Astrocyte of the cerebellum (primary cell): ENCODE results near the gene PPFIA4.

Experiments used
- DNase-seq: peaks from one replicate; pipeline ENCODE4 v3.0.0-alpha.2; 2011; ENCODE audit warnings: low read depth
- H3K4me3 ChIP-seq: 2 replicates; pipeline ENCODE4 v1.5.1; 2011; ENCODE audit warnings: mild to moderate bottlenecking, low read depth, low read length, moderate library complexity
- CTCF ChIP-seq: IDR thresholded peaks from 2 replicates; pipeline ENCODE4 v1.5.1; 2012; ENCODE audit warnings: low read length, low read depth, moderate library complexity, mild to moderate bottlenecking; ENCODE audit errors: missing control alignments
- in situ Hi-C: cut with HindIII; loops from 2 replicates; pipeline ENCODE4 v1.10.0; 2017; ENCODE audit warnings: low sequenced_read_pairs

Gene PPFIA4

GRCh38 chr1:203041351-203041932 lies 15.2 kb downstream of the PPFIA4 start:
- in situ Hi-C loops = no loop called here
- TF ChIP-seq CTCF = no peak
- no peak for DNase-seq
- no peak overlapping the region for H3K4me3 ChIP-seq

GRCh38 chr1:203043830-203044545 lies 17.7 kb downstream of the PPFIA4 start:
- TF ChIP-seq CTCF = no peak
- DNase-seq = no peak
- H3K4me3 ChIP-seq = no peak overlapping the region
- in situ Hi-C loops = no loop called here

- no peak for DNase-seq
- in situ Hi-C loops = no loop called here
Measured at GRCh38 chr1:203044546-203045250, 18.4 kb downstream of the PPFIA4 start.

GRCh38 chr1:203045336-203045735 lies 19.0 kb downstream of the PPFIA4 start:
- no peak for DNase-seq
- no peak for TF ChIP-seq CTCF
- in situ Hi-C loops = no loop called here
- no peak overlapping the region for H3K4me3 ChIP-seq

More at GRCh38 chr1:203044546-203045250, 18.4 kb downstream of the PPFIA4 start:
- no peak for TF ChIP-seq CTCF
- H3K4me3 ChIP-seq = no peak overlapping the region

- TF ChIP-seq CTCF = no peak
- in situ Hi-C loops = no loop called here
- H3K4me3 ChIP-seq = no peak overlapping the region
- DNase-seq = no peak
Measured at GRCh38 chr1:203045821-203046594, 19.7 kb downstream of the PPFIA4 start.

GRCh38 chr1:203046984-203047630 lies 20.8 kb downstream of the PPFIA4 start:
- H3K4me3 ChIP-seq = no peak overlapping the region
- peak; percentile 18 for DNase-seq
- in situ Hi-C loops = no loop called here
- TF ChIP-seq CTCF = no peak
